ENCODE data around the gene DNAJC24. TPM values are rescaled to one million over a fixed set of nuclear protein-coding genes. Genes with fewer than 3 reads are reported as not detected.

The DNAJC24 gene
- total RNA-seq, 1 experiment from 2014 or later = 18.3 TPM

- ChIA-PET POLR2A (no interaction called here), RAD21 (ENCODE audit: low non-redundant PET in 1 of 2, low total read pairs in 2 of 2, uncharacterized antibody in 2 of 2, unreplicated experiment in 2 of 2) (no interaction called here), CTCF (no interaction called here)
- H3K4me1 ChIP-seq (ENCODE audit: control insufficient read depth in 1 of 2, insufficient read depth in 2 of 2, low read length in 2 of 2) = no peaks in the 10 kb centered on the region
- H3K27me3 ChIP-seq (ENCODE audit: insufficient read depth, low read length) = no peaks in the 10 kb centered on the region
- no peaks in the 10 kb centered on the region for H3K9me3 ChIP-seq (ENCODE audit: control insufficient read depth in 1 of 2, insufficient read depth in 1 of 2, low read depth in 1 of 2, low read length in 2 of 2)
- no peaks in the 10 kb centered on the region for H3K36me3 ChIP-seq (ENCODE audit: control insufficient read depth in 1 of 2, insufficient read depth in 2 of 2, low read length in 2 of 2)
- no TSS peak for BruUV-seq (replicated peaks)
- ATAC-seq (no peak), DNase-seq (ENCODE audit: low read depth, low spot score) (no peak)
- intact Hi-C loops (cut with micrococcal nuclease) = no loop called here
- H3K4me3 ChIP-seq (replicated peaks in 1 of 2; ENCODE audit: low read depth in 1 of 2, low read length in 2 of 2) = no peak overlapping the region
- no peak overlapping the region for H3K27ac ChIP-seq (ENCODE audit: low read depth, low read length)
- no peaks in the 10 kb centered on the region for H3K79me2 ChIP-seq (ENCODE audit: insufficient read depth, low read length)
- H3K9me2 ChIP-seq (ENCODE audit: insufficient read depth) = no peaks in the 10 kb centered on the region
- H3K4me2 ChIP-seq (ENCODE audit: low read length) = no peak overlapping the region
- H2AFZ ChIP-seq (ENCODE audit: low read depth, low read length, poor library complexity, severe bottlenecking) = no peak overlapping the region
- TF ChIP-seq EZH2phosphoT487 (IDR thresholded peaks at IDR 0.05; ENCODE audit: borderline replicate concordance) (no peak), ZFX (IDR thresholded peaks at IDR 0.05) (no peak), JUND (IDR thresholded peaks at IDR 0.05) (no peak), TCF7L2 (IDR thresholded peaks at IDR 0.05; ENCODE audit: borderline replicate concordance, extremely low read depth, insufficient read depth, insufficient read length) (no peak), ZNF274 (IDR thresholded peaks at IDR 0.05; ENCODE audit: low read depth, low read length) (no peak), ELF1 (IDR thresholded peaks at IDR 0.05; ENCODE audit: borderline replicate concordance, low read depth) (no peak), POLR2AphosphoS5 (IDR thresholded peaks at IDR 0.05; ENCODE audit: low read depth, low read length) (no peak), RAD21 (IDR thresholded peaks at IDR 0.05; ENCODE audit: low read depth) (no peak), CBX3 (IDR thresholded peaks at IDR 0.05; ENCODE audit: low read depth) (no peak), SIN3A (IDR thresholded peaks at IDR 0.05; ENCODE audit: low read depth) (no peak), SRF (IDR thresholded peaks at IDR 0.05; ENCODE audit: low read depth) (no peak), REST (IDR thresholded peaks at IDR 0.05; ENCODE audit: low read depth) (no peak), SP1 (IDR thresholded peaks at IDR 0.05; ENCODE audit: low read depth) (no peak), YY1 (IDR thresholded peaks at IDR 0.05; ENCODE audit: extremely low read depth, insufficient replicate concordance, low read depth, low read length) (no peak), EGR1 (IDR thresholded peaks at IDR 0.05; ENCODE audit: low read depth) (no peak), EZH2 (IDR thresholded peaks at IDR 0.05) (no peak)
- TF ChIP-seq, protein P1, sequence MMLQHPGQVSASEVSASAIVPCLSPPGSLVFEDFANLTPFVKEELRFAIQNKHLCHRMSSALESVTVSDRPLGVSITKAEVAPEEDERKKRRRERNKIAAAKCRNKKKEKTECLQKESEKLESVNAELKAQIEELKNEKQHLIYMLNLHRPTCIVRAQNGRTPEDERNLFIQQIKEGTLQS (IDR thresholded peaks at IDR 0.05) = no peak
- TF ChIP-seq, protein P2, sequence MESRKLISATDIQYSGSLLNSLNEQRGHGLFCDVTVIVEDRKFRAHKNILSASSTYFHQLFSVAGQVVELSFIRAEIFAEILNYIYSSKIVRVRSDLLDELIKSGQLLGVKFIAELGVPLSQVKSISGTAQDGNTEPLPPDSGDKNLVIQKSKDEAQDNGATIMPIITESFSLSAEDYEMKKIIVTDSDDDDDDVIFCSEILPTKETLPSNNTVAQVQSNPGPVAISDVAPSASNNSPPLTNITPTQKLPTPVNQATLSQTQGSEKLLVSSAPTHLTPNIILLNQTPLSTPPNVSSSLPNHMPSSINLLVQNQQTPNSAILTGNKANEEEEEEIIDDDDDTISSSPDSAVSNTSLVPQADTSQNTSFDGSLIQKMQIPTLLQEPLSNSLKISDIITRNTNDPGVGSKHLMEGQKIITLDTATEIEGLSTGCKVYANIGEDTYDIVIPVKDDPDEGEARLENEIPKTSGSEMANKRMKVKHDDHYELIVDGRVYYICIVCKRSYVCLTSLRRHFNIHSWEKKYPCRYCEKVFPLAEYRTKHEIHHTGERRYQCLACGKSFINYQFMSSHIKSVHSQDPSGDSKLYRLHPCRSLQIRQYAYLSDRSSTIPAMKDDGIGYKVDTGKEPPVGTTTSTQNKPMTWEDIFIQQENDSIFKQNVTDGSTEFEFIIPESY (IDR thresholded peaks at IDR 0.05; ENCODE audit: extremely low read depth, insufficient replicate concordance, low read length) = no peak
- TF ChIP-seq, protein P3, sequence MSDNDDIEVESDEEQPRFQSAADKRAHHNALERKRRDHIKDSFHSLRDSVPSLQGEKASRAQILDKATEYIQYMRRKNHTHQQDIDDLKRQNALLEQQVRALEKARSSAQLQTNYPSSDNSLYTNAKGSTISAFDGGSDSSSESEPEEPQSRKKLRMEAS (IDR thresholded peaks at IDR 0.05) = no peak
- no peak overlapping the region for H3K9ac ChIP-seq (ENCODE audit: low read length)
- H4K20me1 ChIP-seq (ENCODE audit: insufficient read depth) = no peaks in the 10 kb centered on the region
Observed at GRCh38 chr11:31422703-31423102, 53.0 kb downstream of the DNAJC24 start.
